H1 (cell line): Measurements from ENCODE around the gene FLRT2. TPM values are rescaled to one million over a fixed set of nuclear protein-coding genes. Genes with fewer than 3 reads are reported as not detected.

ENCODE experiments used
- EP300 ChIP-seq, 2 experiments: IDR thresholded peaks; 1 replicate in 1 of 2; 2 replicates in 1 of 2; pipeline ENCODE4 v1.6.1; 2011 to 2012; ENCODE audit warnings: low read depth in 2 of 2, low read length in 2 of 2, mild to moderate bottlenecking in 2 of 2, borderline replicate concordance in 1 of 2, inconsistent platforms in 1 of 2, moderate library complexity in 1 of 2
- MAFK ChIP-seq: IDR thresholded peaks from 2 replicates; pipeline ENCODE4 v1.6.1; 2012; ENCODE audit warnings: low read depth, mild to moderate bottlenecking, improper control_type of control experiment, low read length
- RBBP5 ChIP-seq: IDR thresholded peaks from 2 replicates; pipeline ENCODE4 v1.7.1; 2012; ENCODE audit warnings: low read depth, mild to moderate bottlenecking, inconsistent platforms, low read length, moderate library complexity, borderline replicate concordance
- SIN3A ChIP-seq, 2 experiments: IDR thresholded peaks in 1 of 2; conservative IDR thresholded peaks in 1 of 2; 2 replicates each; pipeline ENCODE4 v1.6.1; 2011 to 2012; ENCODE audit warnings: low read length in 2 of 2, improper control_type of control experiment in 1 of 2, low read depth in 1 of 2, mild to moderate bottlenecking in 1 of 2
- SIRT6 ChIP-seq: IDR thresholded peaks from one replicate; pipeline ENCODE4 v1.7.1; 2012; ENCODE audit warnings: low read length, inconsistent platforms
- polyA plus RNA-seq, 7 experiments: library from polyadenylated mRNA; depleted of rRNA in 3 of 7; stranded (reverse) in 5 of 7; unstranded in 2 of 7; fragments of >200 nt in 5 of 7; fragments of 200-250 nt in 2 of 7; gene quantifications; 1 replicate in 5 of 7; 2 replicates in 1 of 7; 4 replicates in 1 of 7; pipeline versions ENCODE4 v1.2.1 to v1.2.3, GENCODE V29; 2011 to 2013; ENCODE audit warnings: missing spikeins in 2 of 7, mixed read lengths in 2 of 7
- total RNA-seq: library from RNA; stranded (reverse); fragmentation: NEBNext Ultra II Directional; extraction: Animal tissue kit (Norgen Biotek cat#: 25700); gene quantifications from 2 replicates; pipeline ENCODE4 v1.2.1, GENCODE V29; 2021
- TF ChIP-seq, protein P1 (sequence below), 3 experiments: IDR thresholded peaks; 1 replicate in 2 of 3; 2 replicates in 1 of 3; pipeline versions ENCODE4 v1.5.1 to v1.6.1; 2011; ENCODE audit warnings: low read length in 3 of 3, mild to moderate bottlenecking in 3 of 3, inconsistent platforms in 2 of 3, low read depth in 1 of 3, moderate library complexity in 1 of 3; ENCODE audit not compliant: insufficient read depth in 1 of 3; ENCODE audit errors: control extremely low read depth in 1 of 3

FLRT2 gene
- total and polyA plus RNA-seq, 2 of the 8 experiments (the other 6 are each of a cell fraction or from before 2014, with no cell fraction given): 2.4 to 6.9 TPM

GRCh38 chr14:85572845-85573244 lies 42.9 kb downstream of the FLRT2 start (continued):
- TF ChIP-seq SIN3A (conservative IDR thresholded peaks at IDR 0.05 in 1 of 2, IDR thresholded peaks at IDR 0.05 in 1 of 2; ENCODE audit: low read depth in 1 of 2, low read length in 2 of 2) (no peak), RBBP5 (no peak), EP300 (IDR thresholded peaks at IDR 0.05; ENCODE audit: borderline replicate concordance in 1 of 2, low read depth in 2 of 2, low read length in 2 of 2) (no peak), SIRT6 (no peak), MAFK (no peak)
- TF ChIP-seq, protein P1, sequence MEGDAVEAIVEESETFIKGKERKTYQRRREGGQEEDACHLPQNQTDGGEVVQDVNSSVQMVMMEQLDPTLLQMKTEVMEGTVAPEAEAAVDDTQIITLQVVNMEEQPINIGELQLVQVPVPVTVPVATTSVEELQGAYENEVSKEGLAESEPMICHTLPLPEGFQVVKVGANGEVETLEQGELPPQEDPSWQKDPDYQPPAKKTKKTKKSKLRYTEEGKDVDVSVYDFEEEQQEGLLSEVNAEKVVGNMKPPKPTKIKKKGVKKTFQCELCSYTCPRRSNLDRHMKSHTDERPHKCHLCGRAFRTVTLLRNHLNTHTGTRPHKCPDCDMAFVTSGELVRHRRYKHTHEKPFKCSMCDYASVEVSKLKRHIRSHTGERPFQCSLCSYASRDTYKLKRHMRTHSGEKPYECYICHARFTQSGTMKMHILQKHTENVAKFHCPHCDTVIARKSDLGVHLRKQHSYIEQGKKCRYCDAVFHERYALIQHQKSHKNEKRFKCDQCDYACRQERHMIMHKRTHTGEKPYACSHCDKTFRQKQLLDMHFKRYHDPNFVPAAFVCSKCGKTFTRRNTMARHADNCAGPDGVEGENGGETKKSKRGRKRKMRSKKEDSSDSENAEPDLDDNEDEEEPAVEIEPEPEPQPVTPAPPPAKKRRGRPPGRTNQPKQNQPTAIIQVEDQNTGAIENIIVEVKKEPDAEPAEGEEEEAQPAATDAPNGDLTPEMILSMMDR (IDR thresholded peaks at IDR 0.05; ENCODE audit: control extremely low read depth in 1 of 3, insufficient read depth in 1 of 3, low read depth in 1 of 3, low read length in 3 of 3): no peak
